Ascending aorta (tissue), 2 donors: Measurements from ENCODE around the gene ENTPD2. TPM values are rescaled to one million over a fixed set of nuclear protein-coding genes. Genes with fewer than 3 reads are reported as not detected.

Experiments used
- DNase-seq, 2 donors: peaks; one replicate each; pipeline ENCODE4 v3.0.0-alpha.2; 2019; ENCODE audit warnings: low spot score in 2 of 2
- H3K27ac ChIP-seq, 2 donors: fragments of 200-600 bp; sonication (generic); one replicate each; pipeline ENCODE4 v1.5.1; 2016 to 2017; ENCODE audit warnings: mild to moderate bottlenecking in 1 of 2
- H3K27me3 ChIP-seq: fragments of 200-600 bp; sonication (generic); one replicate; pipeline ENCODE4 v1.5.1; 2017
- H3K36me3 ChIP-seq, 2 donors: fragments of 200-600 bp; sonication (generic); one replicate each; pipeline ENCODE4 v1.5.1; 2016
- H3K4me1 ChIP-seq, 2 donors: fragments of 200-600 bp; sonication (generic); one replicate each; pipeline ENCODE4 v1.5.1; 2016 to 2017; ENCODE audit warnings: mild to moderate bottlenecking in 1 of 2
- H3K4me3 ChIP-seq, 2 donors: fragments of 200-600 bp; sonication (generic); one replicate each; pipeline ENCODE4 v1.5.1; 2016 to 2017; ENCODE audit warnings: mild to moderate bottlenecking in 1 of 2
- H3K9me3 ChIP-seq, 2 donors: fragments of 200-600 bp; sonication (generic); one replicate each; pipeline ENCODE4 v1.5.1; 2016
- intact Hi-C: fragments of 100-400 bp; cut with DNase I; formaldehyde crosslinking; loops from one replicate; pipeline ENCODE4 v1.15.1; 2023
- total RNA-seq: library from RNA; depleted of rRNA; stranded (reverse); fragments of >200 nt; gene quantifications from one replicate; pipeline ENCODE4 v1.1.0, GENCODE V29; 2016
- TF ChIP-seq, protein P1 (sequence below), 3 experiments: fragments of 200-600 bp in 2 of 3; fragments of 450-650 bp in 1 of 3; sonication (generic) in 2 of 3; IDR thresholded peaks; one replicate each; pipeline ENCODE4 v1.5.1; 2016 to 2019; ENCODE audit warnings: antibody characterized with exemption in 3 of 3, mild to moderate bottlenecking in 1 of 3, moderate library complexity in 1 of 3

The ENTPD2 gene
- total RNA-seq, 1 donor from 2014 or later: not detected

DNA sequence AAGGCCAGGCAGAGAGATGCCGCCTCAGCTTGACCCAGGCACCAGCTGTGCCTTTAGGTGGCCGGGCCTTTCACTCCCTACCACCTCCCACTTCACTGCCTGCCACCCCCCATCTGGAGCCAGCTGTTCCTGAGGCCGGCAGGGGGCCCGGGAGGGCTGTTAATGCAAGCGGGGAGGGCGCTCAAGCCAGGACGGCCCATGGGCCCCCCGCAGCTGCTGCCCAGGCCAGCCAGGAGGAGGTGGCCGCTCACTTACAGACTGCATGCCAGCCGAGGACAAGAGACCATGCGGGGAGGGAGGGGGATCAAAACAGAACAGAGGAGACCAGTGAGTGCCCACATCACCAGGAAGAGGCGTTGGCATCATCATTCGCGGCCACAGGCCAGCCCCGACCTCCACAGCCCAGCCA is 30.3 kb downstream of the ENTPD2 start:
- Histone ChIP-seq H3K27me3 (no peaks in the 10 kb centered on the region), H3K27ac (no peak overlapping the region), H3K4me3 (no peak overlapping the region), H3K4me1 (peaks cover 10 to 13% of the 10 kb centered on the region in 2 donors), H3K9me3 (no peaks in the 10 kb centered on the region), H3K36me3 (peaks cover 5 to 13% of the 10 kb centered on the region in 2 donors)
- no peak for DNase-seq
- TF ChIP-seq, protein P1, sequence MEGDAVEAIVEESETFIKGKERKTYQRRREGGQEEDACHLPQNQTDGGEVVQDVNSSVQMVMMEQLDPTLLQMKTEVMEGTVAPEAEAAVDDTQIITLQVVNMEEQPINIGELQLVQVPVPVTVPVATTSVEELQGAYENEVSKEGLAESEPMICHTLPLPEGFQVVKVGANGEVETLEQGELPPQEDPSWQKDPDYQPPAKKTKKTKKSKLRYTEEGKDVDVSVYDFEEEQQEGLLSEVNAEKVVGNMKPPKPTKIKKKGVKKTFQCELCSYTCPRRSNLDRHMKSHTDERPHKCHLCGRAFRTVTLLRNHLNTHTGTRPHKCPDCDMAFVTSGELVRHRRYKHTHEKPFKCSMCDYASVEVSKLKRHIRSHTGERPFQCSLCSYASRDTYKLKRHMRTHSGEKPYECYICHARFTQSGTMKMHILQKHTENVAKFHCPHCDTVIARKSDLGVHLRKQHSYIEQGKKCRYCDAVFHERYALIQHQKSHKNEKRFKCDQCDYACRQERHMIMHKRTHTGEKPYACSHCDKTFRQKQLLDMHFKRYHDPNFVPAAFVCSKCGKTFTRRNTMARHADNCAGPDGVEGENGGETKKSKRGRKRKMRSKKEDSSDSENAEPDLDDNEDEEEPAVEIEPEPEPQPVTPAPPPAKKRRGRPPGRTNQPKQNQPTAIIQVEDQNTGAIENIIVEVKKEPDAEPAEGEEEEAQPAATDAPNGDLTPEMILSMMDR (IDR thresholded peaks at IDR 0.05): no peak
- intact Hi-C loops: no loop called here

DNA sequence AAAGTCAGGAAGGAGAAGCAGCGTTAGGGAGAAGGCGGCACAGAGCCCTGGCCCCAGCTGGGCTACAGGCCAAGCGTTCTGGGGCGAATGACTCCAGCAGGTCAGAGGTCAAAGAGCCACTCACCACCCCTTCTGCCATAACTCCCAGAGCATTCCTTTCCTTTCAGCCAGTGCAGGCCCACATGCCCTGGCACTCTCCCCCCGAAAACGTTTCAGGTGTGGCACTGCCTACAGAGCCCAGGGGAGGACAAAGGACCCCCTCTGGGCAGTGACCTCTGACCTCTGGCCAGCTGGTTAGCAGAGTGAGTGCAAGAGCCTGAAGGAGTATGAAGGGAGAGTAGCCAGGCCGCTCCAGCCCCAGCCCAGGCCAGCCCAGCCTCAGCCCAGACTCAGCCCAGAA is 30.7 kb downstream of the ENTPD2 start:
- peaks cover 8 to 10% of the 10 kb centered on the region in 2 donors for H3K4me1 ChIP-seq
- no peaks in the 10 kb centered on the region for H3K9me3 ChIP-seq
- H3K36me3 ChIP-seq: peaks cover 6 to 13% of the 10 kb centered on the region in 2 donors
- TF ChIP-seq, protein P1 (IDR thresholded peaks at IDR 0.05): no peak
- no peak for DNase-seq
- intact Hi-C loops: no loop called here
- no peak overlapping the region for H3K27ac ChIP-seq
- no peaks in the 10 kb centered on the region for H3K27me3 ChIP-seq
- H3K4me3 ChIP-seq: no peak overlapping the region

DNA sequence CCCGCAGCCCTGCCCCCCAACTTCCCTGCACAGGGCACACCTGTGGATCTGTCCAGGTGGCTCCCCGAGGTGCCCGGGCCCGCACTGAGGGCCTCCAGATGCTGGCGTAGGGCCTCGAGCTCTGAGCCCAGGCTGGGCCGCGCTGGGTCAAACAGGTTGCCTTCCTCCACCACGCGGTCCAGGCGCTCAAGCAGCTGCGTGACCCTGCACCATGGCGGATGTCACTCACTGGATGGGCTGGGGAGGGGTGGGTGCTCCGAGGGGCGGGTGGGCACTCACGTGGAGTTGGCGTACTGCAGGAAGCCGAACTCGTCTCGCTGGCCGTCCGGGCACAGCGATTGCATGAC is 31.2 kb downstream of the ENTPD2 start:
- peaks cover 8 to 10% of the 10 kb centered on the region in 2 donors for H3K4me1 ChIP-seq
- intact Hi-C loops: no loop called here
- no peak for DNase-seq
- TF ChIP-seq, protein P1 (IDR thresholded peaks at IDR 0.05): no peak
- H3K36me3 ChIP-seq: peaks cover 10 to 18% of the 10 kb centered on the region in 2 donors
- H3K27ac ChIP-seq: no peak overlapping the region
- H3K27me3 ChIP-seq: no peaks in the 10 kb centered on the region
- H3K9me3 ChIP-seq: no peaks in the 10 kb centered on the region
- H3K4me3 ChIP-seq: no peak overlapping the region

DNA sequence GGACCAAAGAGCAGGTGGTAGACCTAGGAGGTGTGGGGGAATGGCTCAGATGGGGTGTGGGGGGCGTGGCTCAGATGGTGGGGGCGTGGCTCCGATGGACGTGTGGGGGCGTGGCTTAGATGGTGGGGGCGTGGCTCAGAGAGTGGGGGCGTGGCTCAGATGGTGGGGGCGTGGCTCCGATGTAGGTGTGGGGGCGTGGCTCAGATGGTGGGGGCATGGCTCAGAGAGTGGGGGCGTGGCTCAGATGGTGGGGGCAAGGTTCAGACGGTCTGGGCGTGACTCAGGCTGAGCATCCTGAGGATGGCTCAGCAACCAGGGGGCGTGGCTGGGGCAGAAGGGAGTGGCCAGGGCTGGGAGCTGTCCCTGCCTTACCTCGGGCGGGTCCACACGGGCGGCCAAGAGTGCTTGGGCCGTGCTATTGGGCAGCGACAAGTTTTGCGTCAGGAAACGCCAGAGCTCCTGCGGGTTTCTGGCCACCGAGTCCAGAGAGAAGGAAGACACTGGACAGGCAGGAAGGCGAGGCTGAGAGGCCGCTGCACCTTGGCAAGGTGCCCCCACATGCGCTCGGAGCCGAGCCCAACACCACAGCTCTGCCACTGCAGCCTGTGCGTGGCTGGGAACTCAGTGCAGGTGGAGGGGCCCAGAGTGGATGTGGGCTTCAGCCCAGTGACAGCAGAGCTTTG is 31.7 kb downstream of the ENTPD2 start:
- DNase-seq: no peak
- Histone ChIP-seq H3K27me3 (no peaks in the 10 kb centered on the region), H3K36me3 (peaks cover 15 to 23% of the 10 kb centered on the region in 2 donors), H3K9me3 (no peaks in the 10 kb centered on the region), H3K27ac (no peak overlapping the region), H3K4me1 (peaks cover 3 to 5% of the 10 kb centered on the region in 2 donors), H3K4me3 (no peak overlapping the region)
- intact Hi-C loops: no loop called here
- TF ChIP-seq, protein P1 (IDR thresholded peaks at IDR 0.05): no peak

DNA sequence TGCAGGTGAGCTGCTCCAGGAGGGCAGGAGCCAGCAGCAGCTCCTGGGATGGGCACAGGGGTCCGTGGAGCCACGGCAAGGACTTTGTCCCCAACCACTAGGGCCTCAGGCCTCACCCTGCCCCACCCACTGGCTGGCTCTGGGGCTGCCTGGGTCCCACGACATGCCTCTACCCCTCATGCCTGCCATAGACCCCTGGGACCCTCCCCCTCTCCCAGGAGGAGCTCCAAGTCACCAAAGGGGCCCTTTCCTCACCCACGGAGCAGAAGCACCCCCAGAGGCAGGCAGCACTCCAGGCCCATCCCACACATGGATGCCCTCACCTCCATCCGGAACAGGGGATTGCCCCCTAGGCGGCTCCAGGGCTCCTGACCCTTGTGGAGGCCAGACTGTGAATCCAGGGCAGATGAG is 32.3 kb downstream of the ENTPD2 start:
- H3K27ac ChIP-seq: no peak overlapping the region
- H3K4me1 ChIP-seq: no peaks in the 10 kb centered on the region

More for the DNA sequence above, 32.3 kb downstream of the ENTPD2 start:
- no peak overlapping the region for H3K4me3 ChIP-seq
- H3K36me3 ChIP-seq: peaks cover 19 to 28% of the 10 kb centered on the region in 2 donors
- TF ChIP-seq, protein P1 (IDR thresholded peaks at IDR 0.05): no peak
- no peak for DNase-seq
- intact Hi-C loops: no loop called here
- H3K9me3 ChIP-seq: no peaks in the 10 kb centered on the region
- H3K27me3 ChIP-seq: no peaks in the 10 kb centered on the region
